T-helper 1 cell treated with Interleukin-12 subunit alpha and Interleukin-12 subunit beta and Interleukin-4 antibody, amounts not matched to agents 30 μg/mL and 1 μg/mL, for 36 hours (primary cell): ENCODE measurements around the gene JAK1.

ENCODE experiments used
- H3K27ac Mint-ChIP-seq: one replicate; pipeline ENCODE4 v1.8.0; 2021; ENCODE audit warnings: mild to moderate bottlenecking, mixed read lengths
- H3K27me3 Mint-ChIP-seq: one replicate; pipeline ENCODE4 v1.8.0; 2021; ENCODE audit warnings: low read depth, mixed read lengths
- H3K36me3 Mint-ChIP-seq: one replicate; pipeline ENCODE4 v1.8.0; 2021; ENCODE audit warnings: low read depth, mixed read lengths
- H3K4me1 Mint-ChIP-seq: one replicate; pipeline ENCODE4 v1.8.0; 2021; ENCODE audit warnings: low read depth, mixed read lengths
- H3K4me3 Mint-ChIP-seq: one replicate; pipeline ENCODE4 v1.8.0; 2021; ENCODE audit warnings: mild to moderate bottlenecking, moderate library complexity, mixed read lengths
- H3K9me3 Mint-ChIP-seq: one replicate; pipeline ENCODE4 v1.8.0; 2021; ENCODE audit warnings: mixed read lengths

The JAK1 gene

GRCh38 chr1:64849942-64850341 lies 116.4 kb downstream of the JAK1 start:
- Mint-ChIP-seq H3K27me3 (no peaks in the 10 kb centered on the region), H3K4me3 (no peak overlapping the region), H3K27ac (no peak overlapping the region)

DNA sequence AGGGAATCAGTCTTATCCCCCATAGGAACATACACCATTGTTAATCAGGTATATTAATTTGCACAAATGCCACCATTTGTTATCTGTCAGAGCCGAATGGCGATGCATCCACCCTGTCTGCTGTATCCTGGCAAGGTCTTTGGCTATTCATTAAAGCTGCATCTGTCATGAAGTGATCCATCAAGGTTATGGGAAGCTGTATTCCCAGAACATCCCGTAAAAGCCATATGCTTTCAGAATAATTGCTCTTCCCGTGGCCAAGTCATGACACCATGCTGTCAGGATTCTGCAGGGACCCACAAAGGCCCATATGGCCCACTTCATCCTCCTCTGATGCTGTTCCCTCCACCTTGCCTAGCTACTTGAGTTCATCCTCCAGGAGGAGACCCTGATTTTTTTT lies 117.5 kb downstream of the JAK1 start:
- no peaks in the 10 kb centered on the region for H3K27me3 Mint-ChIP-seq
- H3K27ac Mint-ChIP-seq: no peak overlapping the region
- H3K4me1 Mint-ChIP-seq: no peaks in the 10 kb centered on the region
- H3K4me3 Mint-ChIP-seq: no peak overlapping the region
- H3K9me3 Mint-ChIP-seq: no peaks in the 10 kb centered on the region
- H3K36me3 Mint-ChIP-seq: peaks cover 41% of the 10 kb centered on the region

More at GRCh38 chr1:64849942-64850341, 116.4 kb downstream of the JAK1 start:
- Mint-ChIP-seq H3K4me1 (peaks cover 3% of the 10 kb centered on the region), H3K36me3 (peaks cover 35% of the 10 kb centered on the region), H3K9me3 (no peaks in the 10 kb centered on the region)

GRCh38 chr1:64848136-64848535 lies 118.2 kb downstream of the JAK1 start:
- H3K4me3 Mint-ChIP-seq: no peak overlapping the region
- no peaks in the 10 kb centered on the region for H3K9me3 Mint-ChIP-seq
- H3K27me3 Mint-ChIP-seq: no peaks in the 10 kb centered on the region
- H3K27ac Mint-ChIP-seq: no peak overlapping the region
- peaks cover 45% of the 10 kb centered on the region for H3K36me3 Mint-ChIP-seq
- no peaks in the 10 kb centered on the region for H3K4me1 Mint-ChIP-seq

DNA sequence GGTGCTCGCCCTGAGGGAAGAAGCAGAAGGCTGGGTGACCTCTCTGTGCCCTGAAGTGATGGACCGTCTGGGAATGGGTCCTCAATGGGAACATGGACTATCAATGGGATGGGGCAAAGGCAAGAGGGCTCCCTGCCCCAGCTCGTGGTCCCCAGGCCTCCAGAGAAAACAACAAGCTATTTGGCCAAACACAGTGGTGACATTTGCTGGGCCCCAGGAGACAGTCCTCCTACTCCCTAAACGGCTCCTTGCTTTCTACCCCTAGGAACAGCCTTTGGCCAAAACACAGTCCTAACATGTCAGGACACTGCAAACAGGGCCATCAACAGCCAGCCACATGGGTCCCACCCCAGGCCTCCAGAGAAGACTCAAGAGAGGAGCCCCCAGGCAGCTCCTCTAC lies 118.7 kb downstream of the JAK1 start:
- H3K4me1 Mint-ChIP-seq: no peaks in the 10 kb centered on the region
- H3K27ac Mint-ChIP-seq: no peak overlapping the region
- H3K27me3 Mint-ChIP-seq: no peaks in the 10 kb centered on the region
- H3K9me3 Mint-ChIP-seq: no peaks in the 10 kb centered on the region
- no peak overlapping the region for H3K4me3 Mint-ChIP-seq
- H3K36me3 Mint-ChIP-seq: peaks cover 48% of the 10 kb centered on the region

DNA sequence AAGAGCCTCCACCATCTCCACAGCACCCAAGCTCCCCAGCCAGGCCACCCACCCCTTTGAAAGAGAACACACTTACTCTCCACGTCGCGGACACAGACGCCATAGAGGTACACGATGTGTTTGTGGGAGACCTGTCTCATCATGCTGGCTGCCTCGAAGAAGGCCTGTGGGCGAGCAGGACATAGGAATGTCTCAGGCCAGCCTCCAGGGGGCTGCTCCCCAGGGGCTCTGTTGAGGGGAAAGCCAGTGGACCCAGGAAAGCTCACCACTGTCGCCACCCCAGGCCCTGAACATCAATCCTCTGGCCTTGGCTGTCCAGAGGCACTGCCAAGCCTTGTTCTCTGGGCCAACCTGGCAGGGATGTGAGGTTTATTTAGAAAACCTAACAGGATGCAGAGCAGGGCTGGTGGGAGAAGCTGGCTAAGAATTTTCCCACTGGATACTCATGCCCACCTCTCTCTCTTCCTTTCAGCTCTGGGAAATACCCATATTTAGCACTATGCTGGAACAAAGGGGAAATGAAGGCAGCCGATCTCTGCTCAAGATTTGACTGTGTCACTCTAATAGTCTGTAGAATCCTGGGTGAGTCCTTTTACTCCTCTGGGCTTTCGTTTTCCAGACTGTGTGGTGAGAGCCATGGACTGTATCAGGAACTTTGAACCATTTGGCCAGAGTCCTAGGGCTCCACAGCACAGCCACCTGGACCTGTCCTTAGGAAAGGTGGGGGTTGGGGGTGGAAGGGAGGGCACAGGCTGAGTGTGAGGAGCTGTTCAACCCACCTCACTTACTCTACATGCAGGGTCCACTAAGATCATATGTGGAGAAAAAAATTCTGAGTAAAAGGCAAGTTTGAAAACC lies 119.5 kb downstream of the JAK1 start:
- no peaks in the 10 kb centered on the region for H3K4me1 Mint-ChIP-seq
- no peak overlapping the region for H3K27ac Mint-ChIP-seq
- no peak overlapping the region for H3K4me3 Mint-ChIP-seq
- no peaks in the 10 kb centered on the region for H3K27me3 Mint-ChIP-seq
- peaks cover 41% of the 10 kb centered on the region for H3K36me3 Mint-ChIP-seq
- no peaks in the 10 kb centered on the region for H3K9me3 Mint-ChIP-seq

DNA sequence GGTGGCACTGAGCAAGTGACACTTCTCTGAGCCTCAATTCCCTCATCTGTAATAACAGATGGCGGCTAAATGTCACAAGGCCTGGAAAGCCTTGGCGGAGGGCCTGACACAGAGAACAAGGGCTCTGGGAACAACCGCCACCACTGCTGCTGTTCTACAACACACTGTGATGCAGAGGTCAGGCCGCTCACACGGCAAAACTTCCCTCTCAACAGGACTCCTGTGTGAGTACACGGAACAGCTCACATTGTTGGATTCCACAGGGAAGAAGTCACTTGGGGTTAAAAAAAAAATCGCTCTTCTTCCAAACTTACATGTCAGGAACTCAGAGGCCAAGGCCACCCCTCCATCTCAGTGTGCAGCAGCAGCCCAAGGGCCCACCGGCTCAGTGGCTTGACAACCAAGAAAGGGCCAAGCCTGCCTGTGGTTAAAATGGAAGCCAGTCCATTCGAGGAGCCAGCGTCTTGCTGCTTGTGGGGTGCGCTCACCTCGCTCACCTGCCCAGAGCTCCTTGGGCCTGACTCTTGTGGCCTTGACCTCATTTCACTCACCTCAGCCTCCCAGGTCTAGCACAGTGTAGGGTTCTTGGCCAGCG lies 120.4 kb downstream of the JAK1 start:
- Mint-ChIP-seq H3K4me1 (no peaks in the 10 kb centered on the region), H3K4me3 (no peak overlapping the region), H3K27ac (no peak overlapping the region), H3K27me3 (no peaks in the 10 kb centered on the region), H3K9me3 (no peaks in the 10 kb centered on the region), H3K36me3 (peaks cover 45% of the 10 kb centered on the region)

DNA sequence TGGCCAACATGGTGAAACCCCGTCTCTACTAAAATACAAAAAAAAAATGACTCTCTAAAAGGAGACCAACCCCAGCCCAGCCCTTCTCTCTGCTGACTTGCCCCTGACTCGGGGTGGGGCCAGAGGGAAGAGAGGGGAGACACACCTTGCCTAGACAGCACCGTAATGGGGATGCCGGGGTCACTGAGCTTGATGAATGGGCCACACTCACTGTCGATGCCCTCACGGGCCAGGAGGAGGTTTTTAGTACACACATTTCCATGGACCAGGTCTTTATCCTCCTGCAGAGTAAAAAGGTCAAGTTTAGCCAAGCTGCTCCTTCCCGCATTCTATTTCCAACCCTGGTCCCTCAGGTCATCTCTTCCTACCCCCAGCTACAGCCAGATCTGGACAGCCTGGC lies 121.7 kb downstream of the JAK1 start:
- H3K36me3 Mint-ChIP-seq: peaks cover 39% of the 10 kb centered on the region
- no peaks in the 10 kb centered on the region for H3K9me3 Mint-ChIP-seq
- H3K27ac Mint-ChIP-seq: no peak overlapping the region
- no peaks in the 10 kb centered on the region for H3K27me3 Mint-ChIP-seq
- no peak overlapping the region for H3K4me3 Mint-ChIP-seq
- no peaks in the 10 kb centered on the region for H3K4me1 Mint-ChIP-seq

DNA sequence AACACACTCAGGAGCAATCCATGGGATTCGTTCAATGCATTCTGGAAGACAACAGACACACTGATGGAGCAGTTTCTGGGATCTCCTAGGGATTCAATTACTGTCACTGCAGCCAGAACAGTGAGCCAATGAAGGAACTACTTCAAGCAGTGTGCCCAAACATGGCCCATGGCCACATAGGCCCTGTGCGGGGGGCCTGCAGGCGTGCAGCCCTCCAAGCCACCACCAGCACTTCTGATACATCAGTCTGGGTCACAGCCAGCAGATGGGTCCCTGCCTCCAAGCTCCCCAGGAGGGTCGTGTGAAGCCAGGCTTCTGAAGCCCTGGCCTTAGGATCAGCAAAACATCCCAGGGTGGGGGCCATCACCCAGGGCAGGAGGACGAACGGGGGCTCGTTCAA lies 122.2 kb downstream of the JAK1 start:
- Mint-ChIP-seq H3K27me3 (no peaks in the 10 kb centered on the region), H3K4me3 (no peak overlapping the region), H3K36me3 (peaks cover 41% of the 10 kb centered on the region), H3K27ac (no peak overlapping the region), H3K9me3 (no peaks in the 10 kb centered on the region), H3K4me1 (no peaks in the 10 kb centered on the region)

DNA sequence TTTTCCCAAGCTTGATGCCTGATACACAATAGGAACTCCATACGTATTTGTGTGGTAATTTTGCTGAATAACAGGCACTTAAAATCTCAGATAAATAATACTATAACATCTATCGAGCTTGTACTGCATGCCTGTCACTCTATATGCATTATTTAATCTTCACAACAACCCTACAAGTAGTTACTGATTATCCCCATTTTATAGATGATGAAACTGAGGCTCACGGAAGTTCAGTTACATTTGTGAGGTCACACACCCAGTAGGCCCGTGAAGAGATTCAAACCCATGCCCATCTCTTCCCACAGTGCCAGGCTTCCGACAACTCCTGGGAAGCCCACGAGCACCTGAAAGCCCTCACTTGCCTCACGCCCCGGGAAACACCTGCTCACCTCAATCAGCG lies 122.7 kb downstream of the JAK1 start:
- Mint-ChIP-seq H3K36me3 (peaks cover 41% of the 10 kb centered on the region), H3K27ac (no peak overlapping the region), H3K9me3 (no peaks in the 10 kb centered on the region), H3K4me3 (no peak overlapping the region), H3K27me3 (no peaks in the 10 kb centered on the region), H3K4me1 (no peaks in the 10 kb centered on the region)

DNA sequence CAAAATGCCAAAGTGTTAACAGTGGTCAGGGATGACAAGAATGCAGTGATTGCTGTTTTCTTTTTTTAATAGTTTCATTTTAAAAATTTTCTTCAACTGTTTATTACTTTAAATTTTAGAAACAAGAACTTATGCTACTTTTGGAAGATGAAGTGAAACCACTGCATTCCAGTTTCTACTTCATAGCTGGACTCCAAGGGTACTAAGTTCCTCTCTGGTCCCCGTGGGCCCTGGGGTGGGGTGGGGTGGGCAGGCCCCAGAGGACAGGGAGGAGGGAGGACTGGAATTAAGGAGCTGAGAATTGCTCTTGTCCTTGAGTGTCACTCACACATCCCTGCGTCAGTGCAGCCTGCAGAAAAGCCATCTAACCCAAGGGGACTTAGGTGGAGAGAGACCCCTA lies 124.1 kb downstream of the JAK1 start:
- Mint-ChIP-seq H3K36me3 (peaks cover 54% of the 10 kb centered on the region), H3K4me3 (no peak overlapping the region), H3K9me3 (no peaks in the 10 kb centered on the region), H3K4me1 (no peaks in the 10 kb centered on the region), H3K27ac (no peak overlapping the region), H3K27me3 (no peaks in the 10 kb centered on the region)

DNA sequence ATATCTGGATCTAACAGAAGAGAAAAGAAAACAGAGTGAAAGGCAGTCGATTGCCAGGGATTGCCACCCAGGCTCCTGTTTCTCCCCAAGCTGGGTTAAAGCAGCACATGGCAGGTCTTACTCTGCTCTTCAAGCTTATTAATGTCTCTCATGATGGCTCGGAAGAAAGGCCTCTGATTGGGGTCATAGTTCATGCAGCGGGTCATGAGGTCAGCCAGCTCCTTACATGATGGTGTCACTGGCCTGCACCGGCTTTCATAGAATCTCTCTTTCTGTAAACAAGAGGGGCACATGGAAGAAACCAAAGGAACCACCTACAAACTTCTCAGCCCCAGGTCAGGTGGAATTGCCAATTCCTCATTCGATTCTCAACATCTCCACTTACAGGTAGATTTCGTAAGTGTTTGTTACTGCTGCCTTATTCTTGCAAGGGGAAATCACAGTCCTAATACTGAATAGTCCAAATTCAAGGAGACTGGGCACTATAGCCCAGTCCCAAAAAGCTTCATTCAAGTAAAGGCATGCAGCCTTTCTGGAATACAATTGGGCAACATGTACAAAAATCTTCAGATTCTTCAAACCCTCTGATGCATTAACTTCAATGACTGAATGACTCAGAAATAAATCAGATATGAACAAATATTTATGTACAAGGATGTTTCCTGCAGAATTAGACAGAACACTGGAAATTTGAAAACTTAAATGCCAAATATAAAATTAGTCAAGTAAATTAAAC lies 124.9 kb downstream of the JAK1 start:
- Mint-ChIP-seq H3K9me3 (no peaks in the 10 kb centered on the region), H3K4me3 (no peak overlapping the region), H3K36me3 (peaks cover 60% of the 10 kb centered on the region), H3K27me3 (no peaks in the 10 kb centered on the region), H3K27ac (no peak overlapping the region), H3K4me1 (no peaks in the 10 kb centered on the region)

- Mint-ChIP-seq H3K9me3 (no peaks in the 10 kb centered on the region), H3K27me3 (no peaks in the 10 kb centered on the region), H3K36me3 (peaks cover 64% of the 10 kb centered on the region), H3K4me1 (no peaks in the 10 kb centered on the region), H3K4me3 (no peak overlapping the region), H3K27ac (no peak overlapping the region)
Observed at GRCh38 chr1:64839732-64840405, 126.5 kb downstream of the JAK1 start.

DNA sequence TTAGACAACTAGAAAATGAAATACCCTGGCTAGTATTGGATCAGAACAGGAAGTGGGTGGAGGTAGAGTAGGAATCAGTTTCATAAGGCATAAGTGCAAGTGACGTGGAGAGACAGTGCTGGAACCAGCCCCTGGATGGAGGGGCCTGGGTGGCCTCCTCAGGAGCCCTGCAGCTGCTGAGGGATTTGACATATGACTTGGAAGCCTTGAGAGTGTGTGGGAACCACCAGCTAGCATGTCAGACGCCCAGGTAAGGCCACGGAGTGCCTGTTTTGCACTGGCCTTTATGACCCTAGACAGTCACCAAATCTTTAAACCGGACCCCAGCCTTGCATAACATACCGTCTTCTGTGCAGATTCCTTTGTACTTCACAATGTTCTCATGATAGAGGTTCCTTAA lies 127.1 kb downstream of the JAK1 start:
- Mint-ChIP-seq H3K9me3 (no peaks in the 10 kb centered on the region), H3K36me3 (peaks cover 65% of the 10 kb centered on the region), H3K4me1 (no peaks in the 10 kb centered on the region), H3K27ac (no peak overlapping the region), H3K4me3 (no peak overlapping the region), H3K27me3 (no peaks in the 10 kb centered on the region)

GRCh38 chr1:64838486-64838885 lies 127.9 kb downstream of the JAK1 start:
- Mint-ChIP-seq H3K36me3 (peaks cover 65% of the 10 kb centered on the region), H3K4me1 (no peaks in the 10 kb centered on the region)

More at GRCh38 chr1:64838486-64838885, 127.9 kb downstream of the JAK1 start:
- Mint-ChIP-seq H3K27me3 (no peaks in the 10 kb centered on the region), H3K4me3 (no peak overlapping the region), H3K9me3 (no peaks in the 10 kb centered on the region), H3K27ac (no peak overlapping the region)
